BLaER1 treated with 17β-estradiol and CSF1 and Interleukin-3, amounts not matched to agents 10 nM and 100 nM (cell line): ENCODE results near the gene OR10V1.
"Not testable (repeated sequence)": the region's sequence is repeated elsewhere in the genome, so short reads cannot be mapped to it uniquely, and the experiment has no call there.

Experiments used
- H3K27ac ChIP-seq, 11 experiments: shearing (Covaris generic); formaldehyde crosslinking; 2 replicates each; pipeline ENCODE4 v1.8.1; 2022
- H3K27me3 ChIP-seq, 11 experiments: shearing (Covaris generic); formaldehyde crosslinking; 2 replicates each; pipeline ENCODE4 v1.8.1; 2022
- H3K36me3 ChIP-seq, 11 experiments: shearing (Covaris generic); formaldehyde crosslinking; 2 replicates each; pipeline ENCODE4 v1.8.1; 2022
- H3K4me1 ChIP-seq, 10 experiments: shearing (Covaris generic); formaldehyde crosslinking; 2 replicates each; pipeline ENCODE4 v1.8.1; 2022
- H3K4me2 ChIP-seq, 11 experiments: shearing (Covaris generic); formaldehyde crosslinking; 2 replicates each; pipeline ENCODE4 v1.8.1; 2022
- H3K4me3 ChIP-seq, 10 experiments: shearing (Covaris generic); formaldehyde crosslinking; 2 replicates each; pipeline ENCODE4 v1.8.1; 2022
- H3K9ac ChIP-seq, 11 experiments: shearing (Covaris generic); formaldehyde crosslinking; 2 replicates each; pipeline ENCODE4 v1.8.1; 2022
- H3K9me3 ChIP-seq, 11 experiments: shearing (Covaris generic); formaldehyde crosslinking; replicated peaks in 1 of 11; 2 replicates each; pipeline ENCODE4 v1.8.1; 2022
- H4K20me1 ChIP-seq, 11 experiments: shearing (Covaris generic); formaldehyde crosslinking; 2 replicates each; pipeline ENCODE4 v1.8.1; 2022
- Cebpa-rat ChIP-seq, 11 experiments: shearing (Covaris generic); IDR thresholded peaks; 2 replicates each; pipeline ENCODE4 v1.8.1; 2022

Gene OR10V1

GRCh38 chr11:59727426-59727825, 13.8 kb upstream of the OR10V1 start:
- Histone ChIP-seq H3K27me3 (no peaks in the 10 kb centered on the region), H3K9me3 (peaks cover 0 to 20% (median 8%) of the 10 kb centered on the region in 11 experiments; a peak in 8 of 22 replicates), H3K4me2 (peak overlapping the region in 9 of 11 experiments; percentile 27 to 62 (median 47); a peak in 11 of 22 replicates), H3K4me1 (peaks cover 16 to 53% (median 32%) of the 10 kb centered on the region in 10 experiments), H3K9ac (no peak overlapping the region), H3K36me3 (no peaks in the 10 kb centered on the region), H3K27ac (peak overlapping the region in 1 of 11 experiments; percentile 2; a peak in 2 of 22 replicates), H4K20me1 (no peaks in the 10 kb centered on the region), H3K4me3 (no peak overlapping the region)
- TF ChIP-seq Cebpa-rat (IDR thresholded peaks at IDR 0.05), result no peak

DNA sequence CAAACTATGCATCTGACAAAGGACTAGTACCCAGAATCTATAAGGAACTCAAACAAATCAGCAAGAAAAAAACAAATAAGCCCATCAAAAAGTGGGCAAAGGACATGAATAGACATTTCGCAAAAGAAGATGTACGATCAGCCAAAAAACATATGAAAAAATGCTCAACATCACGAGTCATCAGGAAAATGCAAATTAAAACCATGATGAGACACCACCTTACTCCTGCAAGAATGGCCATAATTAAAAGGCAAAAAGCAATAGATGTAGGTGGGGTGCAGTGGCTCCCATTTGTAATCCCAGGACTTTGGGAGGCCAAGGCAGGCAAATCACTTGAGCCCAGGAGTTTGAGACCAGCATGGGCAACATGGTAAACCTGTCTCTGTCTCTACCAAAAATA, 10.4 kb upstream of the OR10V1 start:
- no peaks in the 10 kb centered on the region for H3K36me3 ChIP-seq
- TF ChIP-seq Cebpa-rat (IDR thresholded peaks at IDR 0.05), result no peak
- no peaks in the 10 kb centered on the region for H3K27me3 ChIP-seq

GRCh38 chr11:59719556-59719955, 5.9 kb upstream of the OR10V1 start:
- Histone ChIP-seq H3K27me3 (no peaks in the 10 kb centered on the region), H4K20me1 (no peaks in the 10 kb centered on the region), H3K27ac (no peak overlapping the region), H3K4me1 (peaks cover 0 to 18% (median 0%) of the 10 kb centered on the region in 10 experiments; a peak in 6 of 20 replicates), H3K9me3 (no peaks in the 10 kb centered on the region), H3K4me2 (no peak overlapping the region), H3K36me3 (no peaks in the 10 kb centered on the region), H3K9ac (no peak overlapping the region), H3K4me3 (no peak overlapping the region)
- TF ChIP-seq Cebpa-rat (IDR thresholded peaks at IDR 0.05), result no peak

More for the DNA sequence above, 10.4 kb upstream of the OR10V1 start:
- peak overlapping the region in 1 of 11 experiments; percentile 49; a peak in 1 of 22 replicates for H3K27ac ChIP-seq
- H3K4me2 ChIP-seq, result peak overlapping the region in 3 of 11 experiments; percentile 51 to 57 (median 57); a peak in 6 of 22 replicates
- H3K9me3 ChIP-seq, result peaks cover 0 to 20% (median 8%) of the 10 kb centered on the region in 11 experiments; a peak in 8 of 22 replicates
- H3K4me3 ChIP-seq, result no peak overlapping the region
- H3K9ac ChIP-seq, result no peak overlapping the region
- peaks cover 14 to 43% (median 29%) of the 10 kb centered on the region in 10 experiments for H3K4me1 ChIP-seq
- H4K20me1 ChIP-seq, result no peaks in the 10 kb centered on the region

DNA sequence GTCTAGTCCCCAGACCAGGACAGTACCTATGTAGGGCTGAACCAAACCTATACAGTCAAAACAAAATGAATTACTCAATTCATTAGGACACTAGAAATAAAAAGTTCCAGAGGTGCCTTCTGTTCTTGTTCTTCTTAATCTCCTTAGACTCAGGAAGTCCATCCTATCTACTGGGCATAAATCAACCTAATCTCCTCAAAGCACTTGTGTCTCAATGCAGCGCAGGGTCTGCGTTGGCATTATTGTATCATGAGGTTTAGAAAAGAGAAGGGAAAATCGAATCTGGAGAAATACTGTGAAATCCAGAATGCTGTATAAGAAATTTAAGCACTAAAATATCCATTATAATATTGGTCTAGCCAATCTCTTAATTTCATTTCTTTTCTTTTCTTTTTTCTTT, 2.4 kb upstream of the OR10V1 start:
- Histone ChIP-seq H3K27ac (no peak overlapping the region), H3K9ac (no peak overlapping the region), H3K4me1 (no peaks in the 10 kb centered on the region), H3K27me3 (no peaks in the 10 kb centered on the region), H3K9me3 (no peaks in the 10 kb centered on the region), H3K4me3 (no peak overlapping the region), H3K36me3 (no peaks in the 10 kb centered on the region), H4K20me1 (no peaks in the 10 kb centered on the region), H3K4me2 (no peak overlapping the region)
- TF ChIP-seq Cebpa-rat (IDR thresholded peaks at IDR 0.05), result no peak

DNA sequence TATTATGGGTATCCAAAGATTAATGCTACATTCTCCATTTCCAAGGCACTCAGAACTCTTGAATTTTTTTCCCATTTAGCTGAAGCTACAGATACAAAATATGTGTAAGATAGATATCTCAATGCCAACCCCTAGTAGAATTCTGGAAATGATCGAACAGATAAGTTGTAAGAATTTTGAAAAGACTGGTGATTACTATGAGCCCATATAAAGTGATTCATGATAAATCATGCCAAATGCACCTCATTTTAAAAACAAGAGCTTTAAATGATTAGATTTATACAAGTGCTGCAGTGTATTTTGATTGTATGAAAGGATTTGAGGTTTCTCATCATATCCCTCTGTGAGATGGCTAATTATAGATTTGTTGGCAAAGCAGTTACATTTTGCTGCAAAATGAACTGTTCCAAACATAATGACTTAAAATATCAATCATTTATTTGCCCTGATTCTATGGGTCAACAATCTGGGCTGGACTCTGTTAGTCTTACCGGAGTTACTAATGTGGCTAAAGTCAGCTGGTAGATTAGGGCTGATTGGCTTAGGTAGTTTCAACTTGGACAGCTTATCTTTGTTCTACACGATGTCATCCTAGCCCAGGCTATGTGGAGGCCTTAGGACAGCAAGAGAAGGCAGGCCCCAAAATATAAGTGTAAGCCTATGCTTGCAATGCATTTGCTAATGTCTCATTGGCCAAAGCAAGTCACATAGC, 3.4 kb downstream of the OR10V1 start:
- Histone ChIP-seq H3K36me3 (no peaks in the 10 kb centered on the region), H3K4me2 (no peak overlapping the region), H3K27ac (no peak overlapping the region), H3K9me3 (no peaks in the 10 kb centered on the region; a peak in 1 of 22 replicates), H3K9ac (no peak overlapping the region), H4K20me1 (no peaks in the 10 kb centered on the region), H3K4me3 (no peak overlapping the region), H3K4me1 (no peaks in the 10 kb centered on the region), H3K27me3 (no peaks in the 10 kb centered on the region)
- TF ChIP-seq Cebpa-rat (IDR thresholded peaks at IDR 0.05), result no peak

GRCh38 chr11:59708537-59708936, 5.1 kb downstream of the OR10V1 start:
- Histone ChIP-seq H3K4me1 (no peaks in the 10 kb centered on the region), H3K9ac (no peak overlapping the region), H3K4me2 (no peak overlapping the region), H4K20me1 (no peaks in the 10 kb centered on the region), H3K27ac (no peak overlapping the region), H3K9me3 (no peaks in the 10 kb centered on the region; a peak in 1 of 22 replicates), H3K4me3 (no peak overlapping the region), H3K36me3 (no peaks in the 10 kb centered on the region), H3K27me3 (no peaks in the 10 kb centered on the region)
- no peak for TF ChIP-seq Cebpa-rat (IDR thresholded peaks at IDR 0.05)

DNA sequence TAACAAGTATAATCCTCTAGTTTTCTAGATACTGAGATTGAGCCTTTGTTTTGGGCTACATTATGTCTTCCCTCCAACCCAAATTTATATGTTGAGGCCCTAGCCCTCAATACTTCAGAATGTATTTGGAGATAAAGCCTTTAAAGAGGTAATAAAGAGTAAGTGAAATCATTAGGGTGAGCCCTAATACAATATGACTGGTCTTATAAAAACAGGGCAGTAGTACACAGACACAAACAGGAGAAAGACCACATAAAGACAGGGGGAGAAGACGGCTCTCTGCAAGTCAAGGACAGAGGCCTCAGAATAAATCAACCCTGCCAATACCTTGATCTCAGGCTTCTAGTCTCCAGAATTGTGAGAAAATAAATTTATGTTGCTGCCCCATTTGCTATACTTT, 6.3 kb downstream of the OR10V1 start:
- Histone ChIP-seq H4K20me1 (no peaks in the 10 kb centered on the region), H3K4me1 (no peaks in the 10 kb centered on the region), H3K4me3 (no peak overlapping the region), H3K36me3 (no peaks in the 10 kb centered on the region), H3K9me3 (peaks cover 0 to under 1% (median 0%) of the 10 kb centered on the region in 11 experiments; a peak in 1 of 22 replicates), H3K4me2 (no peak overlapping the region), H3K9ac (no peak overlapping the region), H3K27me3 (no peaks in the 10 kb centered on the region), H3K27ac (no peak overlapping the region)
- TF ChIP-seq Cebpa-rat (IDR thresholded peaks at IDR 0.05), result no peak

DNA sequence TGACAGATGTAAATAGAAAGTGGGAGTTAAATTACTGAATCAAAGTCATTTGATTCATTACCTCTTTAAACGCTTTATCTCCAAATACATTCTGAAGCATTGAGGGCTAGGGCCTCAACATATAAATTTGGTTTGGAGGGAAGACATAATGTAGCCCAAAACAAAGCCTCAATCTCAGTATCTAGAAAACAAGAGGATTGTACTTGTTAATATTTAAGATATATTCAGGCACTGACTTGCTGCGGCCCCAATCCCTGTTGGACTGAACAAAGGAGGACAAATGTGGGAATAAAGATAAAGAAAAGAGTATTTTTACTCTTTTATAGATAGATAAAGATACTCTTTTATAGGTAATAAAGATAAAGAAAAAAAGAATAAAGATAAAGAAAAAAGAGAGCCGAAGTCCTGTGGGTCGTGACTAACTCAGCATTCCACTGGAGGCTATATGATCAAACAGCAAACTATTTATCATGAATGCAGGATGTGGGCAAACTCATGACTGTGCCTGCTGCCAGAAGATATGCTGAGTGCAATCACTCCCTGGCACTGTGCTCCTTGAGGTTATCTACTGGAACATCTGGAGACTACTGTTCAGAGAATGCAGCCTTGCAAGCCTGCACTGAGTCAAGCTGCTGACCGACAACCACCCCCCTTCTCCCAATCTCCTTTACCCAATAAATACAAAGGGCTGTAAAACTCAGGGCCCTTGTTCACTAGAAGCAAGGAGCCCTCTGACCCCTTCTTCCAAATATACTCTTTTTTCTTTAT, 6.9 kb downstream of the OR10V1 start:
- Histone ChIP-seq H4K20me1 (no peaks in the 10 kb centered on the region), H3K27me3 (no peaks in the 10 kb centered on the region), H3K36me3 (no peaks in the 10 kb centered on the region), H3K4me2 (no peak overlapping the region), H3K4me1 (no peaks in the 10 kb centered on the region), H3K9ac (no peak overlapping the region), H3K27ac (no peak overlapping the region), H3K9me3 (peaks cover 0 to 8% (median 0%) of the 10 kb centered on the region in 11 experiments; a peak in 4 of 22 replicates), H3K4me3 (no peak overlapping the region)
- no peak for TF ChIP-seq Cebpa-rat (IDR thresholded peaks at IDR 0.05)

DNA sequence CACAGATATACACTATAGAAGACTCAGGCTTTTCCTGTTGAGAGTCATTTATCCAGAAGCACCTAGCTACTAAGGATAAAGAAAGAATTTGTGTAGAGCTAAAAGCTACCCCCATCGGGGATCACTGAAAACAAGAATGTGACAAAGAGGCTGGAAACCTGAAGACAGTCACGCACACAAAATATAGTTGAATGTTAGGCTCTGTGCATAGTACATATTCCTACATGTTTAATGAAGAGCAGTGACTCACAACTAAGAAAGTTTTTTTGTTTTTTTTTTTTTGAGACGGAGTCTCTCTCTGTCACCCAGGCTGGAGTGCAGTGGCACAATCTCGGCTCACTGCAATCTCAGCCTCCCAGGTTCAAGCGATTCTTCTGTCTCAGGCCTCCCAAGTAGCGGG, 8.4 kb downstream of the OR10V1 start:
- Histone ChIP-seq H3K36me3 (no peaks in the 10 kb centered on the region), H3K27ac (no peak overlapping the region), H3K9me3 (peaks cover 5 to 18% (median 10%) of the 10 kb centered on the region in 11 experiments; a peak in 17 of 22 replicates), H3K4me2 (no peak overlapping the region), H3K4me1 (no peaks in the 10 kb centered on the region), H3K4me3 (no peak overlapping the region), H4K20me1 (no peaks in the 10 kb centered on the region), H3K9ac (no peak overlapping the region), H3K27me3 (no peaks in the 10 kb centered on the region)
- TF ChIP-seq Cebpa-rat (IDR thresholded peaks at IDR 0.05), result no peak

- not testable (repeated sequence) for H4K20me1 ChIP-seq, H3K27ac ChIP-seq, H3K36me3 ChIP-seq, H3K27me3 ChIP-seq, H3K9ac ChIP-seq, H3K4me2 ChIP-seq, H3K4me3 ChIP-seq, H3K4me1 ChIP-seq
- peaks cover 5 to 18% (median 12%) of the 10 kb centered on the region in 11 experiments; a peak in 17 of 22 replicates for H3K9me3 ChIP-seq
Measured at GRCh38 chr11:59703515-59703914, 10.1 kb downstream of the OR10V1 start.

- not testable (repeated sequence) for H3K27me3 ChIP-seq, H3K9ac ChIP-seq, H3K4me3 ChIP-seq, H3K4me1 ChIP-seq, H3K36me3 ChIP-seq, H4K20me1 ChIP-seq, H3K4me2 ChIP-seq, H3K27ac ChIP-seq
- peaks cover 5 to 18% (median 12%) of the 10 kb centered on the region in 11 experiments; a peak in 17 of 22 replicates for H3K9me3 ChIP-seq
Measured at GRCh38 chr11:59700157-59700556, 13.5 kb downstream of the OR10V1 start.
